Measurements from ENCODE around the gene SLC16A9.

DNA sequence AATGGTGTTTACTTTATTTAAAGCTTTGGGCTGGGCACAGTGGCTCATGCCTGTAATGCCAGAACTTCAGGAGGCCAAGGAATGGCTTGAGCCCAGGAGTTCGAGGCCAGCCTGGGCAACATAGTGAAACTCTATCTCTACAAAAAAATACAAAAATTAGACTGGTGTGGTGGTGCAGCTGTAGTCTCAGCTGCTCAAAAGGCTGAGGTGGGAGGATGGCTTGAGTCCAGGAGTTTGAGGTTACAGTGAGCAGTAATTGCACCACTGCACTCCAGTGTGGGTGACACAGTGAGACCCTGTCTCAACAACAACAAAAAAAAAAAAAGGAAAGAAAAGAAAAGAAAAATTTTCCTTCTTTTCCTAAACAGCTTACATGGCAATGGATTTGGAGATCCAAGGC is 22.0 kb downstream of the SLC16A9 start:
- TF ChIP-seq POLR2A (IDR thresholded peaks at IDR 0.05): no peak
- TF ChIP-seq, protein P1, sequence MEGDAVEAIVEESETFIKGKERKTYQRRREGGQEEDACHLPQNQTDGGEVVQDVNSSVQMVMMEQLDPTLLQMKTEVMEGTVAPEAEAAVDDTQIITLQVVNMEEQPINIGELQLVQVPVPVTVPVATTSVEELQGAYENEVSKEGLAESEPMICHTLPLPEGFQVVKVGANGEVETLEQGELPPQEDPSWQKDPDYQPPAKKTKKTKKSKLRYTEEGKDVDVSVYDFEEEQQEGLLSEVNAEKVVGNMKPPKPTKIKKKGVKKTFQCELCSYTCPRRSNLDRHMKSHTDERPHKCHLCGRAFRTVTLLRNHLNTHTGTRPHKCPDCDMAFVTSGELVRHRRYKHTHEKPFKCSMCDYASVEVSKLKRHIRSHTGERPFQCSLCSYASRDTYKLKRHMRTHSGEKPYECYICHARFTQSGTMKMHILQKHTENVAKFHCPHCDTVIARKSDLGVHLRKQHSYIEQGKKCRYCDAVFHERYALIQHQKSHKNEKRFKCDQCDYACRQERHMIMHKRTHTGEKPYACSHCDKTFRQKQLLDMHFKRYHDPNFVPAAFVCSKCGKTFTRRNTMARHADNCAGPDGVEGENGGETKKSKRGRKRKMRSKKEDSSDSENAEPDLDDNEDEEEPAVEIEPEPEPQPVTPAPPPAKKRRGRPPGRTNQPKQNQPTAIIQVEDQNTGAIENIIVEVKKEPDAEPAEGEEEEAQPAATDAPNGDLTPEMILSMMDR (IDR thresholded peaks at IDR 0.05): no peak
